ENCODE measurements around the gene CLOCK.

Gene CLOCK

GRCh38 chr4:55530167-55530566 is 16.5 kb downstream of the CLOCK start:
- no peak overlapping the region for H3K4me3 ChIP-seq (ENCODE audit: low read depth, low read length)
- DNase-seq (ENCODE audit: low read depth): no peak
- TF ChIP-seq, protein P1, sequence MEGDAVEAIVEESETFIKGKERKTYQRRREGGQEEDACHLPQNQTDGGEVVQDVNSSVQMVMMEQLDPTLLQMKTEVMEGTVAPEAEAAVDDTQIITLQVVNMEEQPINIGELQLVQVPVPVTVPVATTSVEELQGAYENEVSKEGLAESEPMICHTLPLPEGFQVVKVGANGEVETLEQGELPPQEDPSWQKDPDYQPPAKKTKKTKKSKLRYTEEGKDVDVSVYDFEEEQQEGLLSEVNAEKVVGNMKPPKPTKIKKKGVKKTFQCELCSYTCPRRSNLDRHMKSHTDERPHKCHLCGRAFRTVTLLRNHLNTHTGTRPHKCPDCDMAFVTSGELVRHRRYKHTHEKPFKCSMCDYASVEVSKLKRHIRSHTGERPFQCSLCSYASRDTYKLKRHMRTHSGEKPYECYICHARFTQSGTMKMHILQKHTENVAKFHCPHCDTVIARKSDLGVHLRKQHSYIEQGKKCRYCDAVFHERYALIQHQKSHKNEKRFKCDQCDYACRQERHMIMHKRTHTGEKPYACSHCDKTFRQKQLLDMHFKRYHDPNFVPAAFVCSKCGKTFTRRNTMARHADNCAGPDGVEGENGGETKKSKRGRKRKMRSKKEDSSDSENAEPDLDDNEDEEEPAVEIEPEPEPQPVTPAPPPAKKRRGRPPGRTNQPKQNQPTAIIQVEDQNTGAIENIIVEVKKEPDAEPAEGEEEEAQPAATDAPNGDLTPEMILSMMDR (IDR thresholded peaks at IDR 0.05; ENCODE audit: insufficient read depth, low read depth, low read length, missing control alignments): no peak

DNA sequence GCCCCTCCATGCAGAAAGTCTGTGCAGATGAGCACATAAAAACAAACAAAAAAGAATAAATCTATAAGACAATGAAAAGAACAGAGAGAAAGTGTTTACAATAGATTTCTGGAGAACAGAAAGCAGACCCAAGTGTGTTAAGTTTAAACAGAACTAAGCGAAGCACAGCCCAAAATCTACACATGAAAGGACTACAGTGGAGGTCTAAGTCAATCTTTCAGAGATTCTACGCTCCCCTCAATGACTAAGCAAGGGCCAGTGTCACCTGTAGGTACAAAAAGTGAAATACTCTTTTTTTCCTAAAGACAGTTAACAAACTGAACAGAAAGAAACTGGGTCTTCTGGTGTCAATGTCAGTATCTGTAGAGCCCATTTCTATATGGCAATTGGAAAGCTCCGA is 18.2 kb downstream of the CLOCK start:
- no peak for DNase-seq (ENCODE audit: low read depth)
- no peak overlapping the region for H3K4me3 ChIP-seq (ENCODE audit: low read depth, low read length)
- TF ChIP-seq, protein P1 (IDR thresholded peaks at IDR 0.05; ENCODE audit: insufficient read depth, low read depth, low read length, missing control alignments): no peak

- H3K4me3 ChIP-seq (ENCODE audit: low read depth, low read length): no peak overlapping the region
- DNase-seq (ENCODE audit: low read depth): no peak
- TF ChIP-seq, protein P1 (IDR thresholded peaks at IDR 0.05; ENCODE audit: insufficient read depth, low read depth, low read length, missing control alignments): no peak
Measured at GRCh38 chr4:55524844-55525571, 21.7 kb downstream of the CLOCK start.

DNA sequence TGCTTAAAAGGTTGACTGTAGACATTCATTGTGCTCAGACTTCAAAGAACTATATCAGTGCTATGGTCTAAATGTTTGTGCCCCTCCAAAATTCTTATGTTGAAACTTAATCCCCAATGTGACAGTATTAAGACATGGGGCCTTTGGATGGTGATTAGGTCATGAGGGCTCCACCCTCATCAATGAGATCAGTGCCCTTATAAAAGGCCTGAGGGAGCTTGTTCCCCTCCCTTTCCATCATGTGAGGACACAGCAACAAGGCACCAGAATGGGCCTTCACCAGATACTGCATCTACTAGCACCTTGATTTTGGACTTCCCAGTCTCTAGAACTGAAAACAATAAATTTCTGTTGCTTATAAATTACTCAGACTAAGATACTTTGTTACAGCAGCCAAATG is 28.3 kb downstream of the CLOCK start:
- DNase-seq (ENCODE audit: low read depth): no peak
- TF ChIP-seq, protein P1 (IDR thresholded peaks at IDR 0.05; ENCODE audit: insufficient read depth, low read depth, low read length, missing control alignments): no peak
- H3K4me3 ChIP-seq (ENCODE audit: low read depth, low read length): no peak overlapping the region

GRCh38 chr4:55517526-55518229 is 29.0 kb downstream of the CLOCK start:
- peak; percentile 34 for DNase-seq (ENCODE audit: low read depth)
- TF ChIP-seq, protein P1 (IDR thresholded peaks at IDR 0.05; ENCODE audit: insufficient read depth, low read depth, low read length, missing control alignments): no peak

GRCh38 chr4:55512922-55513571 is 33.7 kb downstream of the CLOCK start:
- DNase-seq (ENCODE audit: low read depth): no peak
- H3K4me3 ChIP-seq (ENCODE audit: low read depth, low read length): no peak overlapping the region
- TF ChIP-seq, protein P1 (IDR thresholded peaks at IDR 0.05; ENCODE audit: insufficient read depth, low read depth, low read length, missing control alignments): no peak

More at GRCh38 chr4:55517526-55518229, 29.0 kb downstream of the CLOCK start:
- H3K4me3 ChIP-seq (ENCODE audit: low read depth, low read length): no peak overlapping the region

Measured in GM12865 (cell line).